Left lung (tissue), 10 donors: Measurements from ENCODE around the gene CERCAM. TPM values are rescaled to one million over a fixed set of nuclear protein-coding genes. Genes with fewer than 3 reads are reported as not detected.
A peak's percentile ranks its signal among the peaks of the same experiment; 100 is the strongest.

Source experiments
- ATAC-seq: fragments of 200-7000 bp; cut with Tn5 transposase; one replicate; pipeline ENCODE4 v1.9.1; 2020; ENCODE audit warnings: moderate library complexity
- DNase-seq, 4 donors: peaks; one replicate each; pipeline ENCODE4 v3.0.0-alpha.2; 2013 to 2020
- H3K27ac ChIP-seq, 2 donors: fragments of 200-600 bp; sonication (generic) in 1 of 2; one replicate each; pipeline versions ENCODE4 v1.5.0 to v1.8.0; 2020 to 2021
- H3K27me3 ChIP-seq, 2 donors: fragments of 200-600 bp; sonication (generic) in 1 of 2; one replicate each; pipeline versions ENCODE4 v1.5.0 to v1.8.0; 2020 to 2021
- H3K36me3 ChIP-seq, 2 donors: fragments of 200-600 bp; sonication (generic) in 1 of 2; one replicate each; pipeline versions ENCODE4 v1.5.0 to v1.8.0; 2020 to 2021
- H3K4me1 ChIP-seq, 2 donors: fragments of 200-600 bp; one replicate each; pipeline ENCODE4 v1.8.0; 2021
- H3K4me3 ChIP-seq, 2 donors: fragments of 200-600 bp; sonication (generic) in 1 of 2; one replicate each; pipeline versions ENCODE4 v1.5.0 to v1.8.0; 2020 to 2021; ENCODE audit warnings: mild to moderate bottlenecking in 1 of 2
- H3K9me3 ChIP-seq, 2 donors: fragments of 200-600 bp; sonication (generic) in 1 of 2; one replicate each; pipeline versions ENCODE4 v1.5.0 to v1.8.0; 2020 to 2021
- intact Hi-C, 2 donors: fragments of 100-400 bp; cut with DNase I; formaldehyde crosslinking; loops; one replicate each; pipeline versions ENCODE4 v1.11.2 to v1.14.2; 2022
- polyA plus RNA-seq, 6 donors: library from polyadenylated mRNA; unstranded; fragments of 120-200 nt; gene quantifications; one replicate each; pipeline ENCODE4 v1.2.1, GENCODE V29; 2013; ENCODE audit not compliant: insufficient read length in 6 of 6
- total RNA-seq, 2 donors: library from RNA; stranded (reverse); fragmentation: NEBNext Ultra II Directional; extraction: Animal tissue kit (Norgen Biotek cat#: 25700); gene quantifications; one replicate each; pipeline ENCODE4 v1.2.1, GENCODE V29; 2021
- TF ChIP-seq, protein P1 (sequence below), 2 donors: fragments of 200-600 bp; sonication (generic) in 1 of 2; IDR thresholded peaks; one replicate each; pipeline versions ENCODE4 v1.5.0 to v1.8.0; 2021; ENCODE audit warnings: antibody characterized with exemption in 2 of 2
- donor health status: DM: no; HTN: yes; CAD: no.
- donor health status: DM: no; HTN: no; CAD: no.

CERCAM gene
- total and polyA plus RNA-seq, 8 donors: 35.8 to 79.0 (median 46.7) TPM

GRCh38 chr9:128428644-128429512 is 8.2 kb downstream of the CERCAM start:
- Histone ChIP-seq H3K4me1 (no peaks in the 10 kb centered on the region), H3K27ac (no peak overlapping the region), H3K27me3 (no peaks in the 10 kb centered on the region), H3K4me3 (no peak overlapping the region), H3K36me3 (no peaks in the 10 kb centered on the region), H3K9me3 (no peaks in the 10 kb centered on the region)
- intact Hi-C loops: no loop called here
- DNase-seq: no peak
- ATAC-seq: no peak
- TF ChIP-seq, protein P1, sequence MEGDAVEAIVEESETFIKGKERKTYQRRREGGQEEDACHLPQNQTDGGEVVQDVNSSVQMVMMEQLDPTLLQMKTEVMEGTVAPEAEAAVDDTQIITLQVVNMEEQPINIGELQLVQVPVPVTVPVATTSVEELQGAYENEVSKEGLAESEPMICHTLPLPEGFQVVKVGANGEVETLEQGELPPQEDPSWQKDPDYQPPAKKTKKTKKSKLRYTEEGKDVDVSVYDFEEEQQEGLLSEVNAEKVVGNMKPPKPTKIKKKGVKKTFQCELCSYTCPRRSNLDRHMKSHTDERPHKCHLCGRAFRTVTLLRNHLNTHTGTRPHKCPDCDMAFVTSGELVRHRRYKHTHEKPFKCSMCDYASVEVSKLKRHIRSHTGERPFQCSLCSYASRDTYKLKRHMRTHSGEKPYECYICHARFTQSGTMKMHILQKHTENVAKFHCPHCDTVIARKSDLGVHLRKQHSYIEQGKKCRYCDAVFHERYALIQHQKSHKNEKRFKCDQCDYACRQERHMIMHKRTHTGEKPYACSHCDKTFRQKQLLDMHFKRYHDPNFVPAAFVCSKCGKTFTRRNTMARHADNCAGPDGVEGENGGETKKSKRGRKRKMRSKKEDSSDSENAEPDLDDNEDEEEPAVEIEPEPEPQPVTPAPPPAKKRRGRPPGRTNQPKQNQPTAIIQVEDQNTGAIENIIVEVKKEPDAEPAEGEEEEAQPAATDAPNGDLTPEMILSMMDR (IDR thresholded peaks at IDR 0.05): no peak

DNA sequence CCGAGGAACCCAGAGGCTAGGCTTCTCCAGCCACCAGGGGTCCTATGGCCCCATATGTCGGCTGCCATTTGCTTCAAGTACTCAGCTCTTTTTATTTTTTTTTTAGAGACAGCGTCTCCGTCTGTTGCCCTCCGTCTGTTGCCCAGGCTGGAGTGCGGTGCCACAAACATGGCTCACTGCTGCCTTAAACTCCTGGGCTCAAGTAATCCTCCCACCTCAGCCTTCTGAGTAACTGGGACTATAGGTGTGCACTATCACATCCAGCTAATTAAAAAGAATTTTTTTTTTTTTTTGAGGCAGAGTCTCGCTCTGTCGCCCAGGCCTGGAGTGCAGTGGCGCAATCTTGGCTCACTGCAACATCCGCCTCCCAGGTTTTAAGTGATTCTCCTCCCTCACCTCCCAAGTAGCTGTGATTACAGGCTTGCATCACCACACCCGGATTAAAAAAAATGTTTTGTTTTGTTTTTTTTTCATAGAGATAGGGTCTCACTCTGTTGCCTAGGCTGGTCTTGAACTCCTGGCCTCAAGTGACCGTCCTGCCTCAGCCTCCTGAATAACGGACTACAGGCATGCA is 8.9 kb downstream of the CERCAM start:
- H3K27ac ChIP-seq: no peak overlapping the region
- no peak for ATAC-seq
- intact Hi-C loops: no loop called here
- no peak for DNase-seq
- no peaks in the 10 kb centered on the region for H3K36me3 ChIP-seq
- no peaks in the 10 kb centered on the region for H3K27me3 ChIP-seq
- TF ChIP-seq, protein P1 (IDR thresholded peaks at IDR 0.05): no peak
- H3K4me3 ChIP-seq: no peak overlapping the region
- H3K9me3 ChIP-seq: no peaks in the 10 kb centered on the region
- H3K4me1 ChIP-seq: no peaks in the 10 kb centered on the region

DNA sequence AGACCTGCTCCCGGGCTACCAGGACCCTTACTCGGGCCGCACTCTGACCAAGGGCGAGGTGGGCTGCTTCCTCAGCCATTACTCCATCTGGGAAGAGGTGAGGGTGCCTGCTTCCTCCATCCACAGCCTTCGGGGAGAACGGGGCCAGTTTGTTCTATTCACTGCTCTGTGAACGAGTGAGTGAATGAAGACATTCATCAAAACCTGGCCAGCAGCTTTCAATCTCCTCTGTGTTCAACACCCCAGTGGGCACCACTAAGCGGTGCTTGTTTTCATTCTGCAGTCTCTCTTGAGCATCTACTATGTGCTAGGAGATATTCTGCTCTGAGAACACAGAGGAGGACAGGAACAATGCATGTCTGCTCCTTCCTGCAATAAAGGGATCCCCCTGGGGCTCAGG is 10.6 kb downstream of the CERCAM start:
- H3K4me3 ChIP-seq: no peak overlapping the region
- intact Hi-C loops: no loop called here
- TF ChIP-seq, protein P1 (IDR thresholded peaks at IDR 0.05): no peak

DNA sequence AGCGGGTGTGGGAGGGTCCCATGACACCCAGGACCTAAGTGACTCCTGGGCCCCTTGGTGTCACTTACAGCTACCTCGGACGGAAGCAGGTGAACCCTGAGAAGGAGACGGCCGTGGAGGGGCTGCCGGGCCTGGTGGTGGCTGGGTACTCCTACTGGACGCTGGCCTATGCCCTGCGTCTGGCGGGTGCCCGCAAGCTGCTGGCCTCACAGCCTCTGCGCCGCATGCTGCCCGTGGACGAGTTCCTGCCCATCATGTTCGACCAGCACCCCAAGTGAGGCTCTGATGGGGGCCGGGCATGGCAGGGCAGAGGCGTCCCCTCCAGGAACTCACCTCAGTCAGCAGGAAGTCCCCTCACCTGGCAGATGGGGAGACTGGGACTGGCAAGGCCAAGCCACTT is 13.7 kb downstream of the CERCAM start:
- Histone ChIP-seq H3K9me3 (no peaks in the 10 kb centered on the region), H3K36me3 (no peaks in the 10 kb centered on the region), H3K4me3 (no peak overlapping the region), H3K27ac (no peak overlapping the region), H3K27me3 (no peaks in the 10 kb centered on the region), H3K4me1 (peaks cover 0 to 7% of the 10 kb centered on the region in 2 donors)
- no peak for DNase-seq
- intact Hi-C loops: no loop called here
- TF ChIP-seq, protein P1 (IDR thresholded peaks at IDR 0.05): no peak
- no peak for ATAC-seq

More for the DNA sequence above, 10.6 kb downstream of the CERCAM start:
- H3K27me3 ChIP-seq: no peaks in the 10 kb centered on the region
- no peak overlapping the region for H3K27ac ChIP-seq
- H3K9me3 ChIP-seq: no peaks in the 10 kb centered on the region
- DNase-seq (no peak), ATAC-seq (no peak)
- H3K4me1 ChIP-seq: no peaks in the 10 kb centered on the region
- no peaks in the 10 kb centered on the region for H3K36me3 ChIP-seq

DNA sequence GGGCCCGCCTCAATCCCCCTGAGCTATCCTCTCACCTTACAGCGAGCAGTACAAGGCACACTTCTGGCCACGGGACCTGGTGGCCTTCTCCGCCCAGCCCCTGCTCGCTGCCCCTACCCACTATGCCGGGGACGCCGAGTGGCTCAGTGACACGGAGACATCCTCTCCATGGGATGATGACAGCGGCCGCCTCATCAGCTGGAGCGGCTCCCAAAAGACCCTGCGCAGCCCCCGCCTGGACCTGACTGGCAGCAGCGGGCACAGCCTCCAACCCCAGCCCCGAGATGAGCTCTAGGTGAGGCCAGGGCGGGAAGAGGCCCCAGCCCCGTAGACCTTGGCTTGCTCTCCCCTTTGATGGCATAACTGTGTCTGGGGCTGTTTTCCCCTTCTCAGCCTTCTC is 15.0 kb downstream of the CERCAM start:
- peaks cover 0 to 7% of the 10 kb centered on the region in 2 donors for H3K4me1 ChIP-seq
- H3K27me3 ChIP-seq: no peaks in the 10 kb centered on the region
- H3K36me3 ChIP-seq: no peaks in the 10 kb centered on the region
- ATAC-seq (no peak), DNase-seq (peak in 1 of 4 donors; percentile 78)
- H3K4me3 ChIP-seq: no peak overlapping the region
- intact Hi-C loops: no loop called here
- no peaks in the 10 kb centered on the region for H3K9me3 ChIP-seq
- TF ChIP-seq, protein P1 (IDR thresholded peaks at IDR 0.05): no peak
- no peak overlapping the region for H3K27ac ChIP-seq
